BLaER1 (cell line): ENCODE results near the gene GPBP1L1.

Experiments used
- H3K27ac ChIP-seq: shearing (Covaris generic); formaldehyde crosslinking; 2 replicates; pipeline ENCODE4 v1.8.1; 2022
- H3K27me3 ChIP-seq: shearing (Covaris generic); formaldehyde crosslinking; 2 replicates; pipeline ENCODE4 v1.8.1; 2022
- H3K36me3 ChIP-seq: shearing (Covaris generic); formaldehyde crosslinking; 2 replicates; pipeline ENCODE4 v1.8.1; 2022
- H3K4me1 ChIP-seq: shearing (Covaris generic); formaldehyde crosslinking; 2 replicates; pipeline ENCODE4 v1.8.1; 2022
- H3K4me2 ChIP-seq: shearing (Covaris generic); formaldehyde crosslinking; 2 replicates; pipeline ENCODE4 v1.8.1; 2022
- H3K4me3 ChIP-seq: shearing (Covaris generic); formaldehyde crosslinking; 2 replicates; pipeline ENCODE4 v1.8.1; 2022
- H3K9ac ChIP-seq: shearing (Covaris generic); formaldehyde crosslinking; 2 replicates; pipeline ENCODE4 v1.8.1; 2022
- H3K9me3 ChIP-seq: shearing (Covaris generic); formaldehyde crosslinking; 2 replicates; pipeline ENCODE4 v1.8.1; 2022
- H4K20me1 ChIP-seq: shearing (Covaris generic); formaldehyde crosslinking; 2 replicates; pipeline ENCODE4 v1.8.1; 2022
- Cebpa-rat ChIP-seq: shearing (Covaris generic); IDR thresholded peaks from 2 replicates; pipeline ENCODE4 v1.8.1; 2022

Gene GPBP1L1

GRCh38 chr1:45644661-45645060, 41.7 kb downstream of the GPBP1L1 start:
- Histone ChIP-seq H3K4me2 (no peak overlapping the region), H3K4me3 (no peak overlapping the region)

GRCh38 chr1:45643978-45644377, 42.4 kb downstream of the GPBP1L1 start:
- Histone ChIP-seq H3K27ac (no peak overlapping the region), H3K4me3 (no peak overlapping the region), H4K20me1 (peaks cover 68% of the 10 kb centered on the region), H3K4me2 (no peak overlapping the region), H3K27me3 (no peaks in the 10 kb centered on the region), H3K9ac (no peak overlapping the region), H3K4me1 (peaks cover 12% of the 10 kb centered on the region), H3K9me3 (no peaks in the 10 kb centered on the region), H3K36me3 (peaks cover 86% of the 10 kb centered on the region)
- TF ChIP-seq Cebpa-rat: no peak

More at GRCh38 chr1:45644661-45645060, 41.7 kb downstream of the GPBP1L1 start:
- no peaks in the 10 kb centered on the region for H3K27me3 ChIP-seq
- no peak overlapping the region for H3K9ac ChIP-seq
- no peak for TF ChIP-seq Cebpa-rat
- H4K20me1 ChIP-seq: peaks cover 74% of the 10 kb centered on the region
- no peak overlapping the region for H3K27ac ChIP-seq
- peaks cover 12% of the 10 kb centered on the region for H3K4me1 ChIP-seq
- peaks cover 86% of the 10 kb centered on the region for H3K36me3 ChIP-seq
- H3K9me3 ChIP-seq: no peaks in the 10 kb centered on the region

GRCh38 chr1:45643321-45643720, 43.0 kb downstream of the GPBP1L1 start:
- Histone ChIP-seq H3K4me2 (no peak overlapping the region), H3K36me3 (peaks cover 86% of the 10 kb centered on the region), H3K9ac (no peak overlapping the region), H3K9me3 (no peaks in the 10 kb centered on the region), H3K27ac (no peak overlapping the region), H3K27me3 (no peaks in the 10 kb centered on the region), H3K4me1 (peaks cover 12% of the 10 kb centered on the region), H4K20me1 (peaks cover 62% of the 10 kb centered on the region), H3K4me3 (no peak overlapping the region)
- TF ChIP-seq Cebpa-rat: no peak

- peaks cover 34% of the 10 kb centered on the region for H4K20me1 ChIP-seq
- no peak overlapping the region for H3K4me3 ChIP-seq
- H3K27me3 ChIP-seq: no peaks in the 10 kb centered on the region
- no peak overlapping the region for H3K9ac ChIP-seq
- no peaks in the 10 kb centered on the region for H3K9me3 ChIP-seq
- no peak overlapping the region for H3K4me2 ChIP-seq
- peaks cover 12% of the 10 kb centered on the region for H3K4me1 ChIP-seq
- TF ChIP-seq Cebpa-rat: no peak
- peaks cover 88% of the 10 kb centered on the region for H3K36me3 ChIP-seq
- no peak overlapping the region for H3K27ac ChIP-seq
Observed at GRCh38 chr1:45640293-45640692, 46.0 kb downstream of the GPBP1L1 start.

GRCh38 chr1:45635211-45635610, 51.1 kb downstream of the GPBP1L1 start:
- Histone ChIP-seq H3K36me3 (peaks cover 99% of the 10 kb centered on the region), H3K27me3 (no peaks in the 10 kb centered on the region), H3K27ac (no peak overlapping the region), H3K4me1 (no peaks in the 10 kb centered on the region), H3K9me3 (no peaks in the 10 kb centered on the region), H3K4me2 (no peak overlapping the region), H3K9ac (no peak overlapping the region), H3K4me3 (no peak overlapping the region), H4K20me1 (no peaks in the 10 kb centered on the region)
- no peak for TF ChIP-seq Cebpa-rat

- Histone ChIP-seq H3K9ac (no peak overlapping the region), H3K36me3 (peaks cover 97% of the 10 kb centered on the region), H3K4me1 (no peaks in the 10 kb centered on the region), H4K20me1 (no peaks in the 10 kb centered on the region), H3K4me2 (no peak overlapping the region), H3K27me3 (no peaks in the 10 kb centered on the region), H3K4me3 (no peak overlapping the region), H3K27ac (no peak overlapping the region), H3K9me3 (no peaks in the 10 kb centered on the region)
- TF ChIP-seq Cebpa-rat: no peak
Observed at GRCh38 chr1:45630429-45630828, 55.9 kb downstream of the GPBP1L1 start.

- no peak for TF ChIP-seq Cebpa-rat
- Histone ChIP-seq H3K9me3 (no peaks in the 10 kb centered on the region), H3K9ac (no peak overlapping the region), H3K27ac (no peak overlapping the region), H4K20me1 (no peaks in the 10 kb centered on the region), H3K27me3 (no peaks in the 10 kb centered on the region), H3K4me3 (no peak overlapping the region), H3K4me1 (no peaks in the 10 kb centered on the region), H3K36me3 (peaks cover 97% of the 10 kb centered on the region), H3K4me2 (no peak overlapping the region)
Observed at GRCh38 chr1:45629035-45629434, 57.3 kb downstream of the GPBP1L1 start.

GRCh38 chr1:45623972-45624371, 62.4 kb downstream of the GPBP1L1 start, which contains the start of gene CCDC17:
TSS of gene CCDC17 (minus strand) at chr1:45624054. CDS start at chr1:45623909, 145 bp downstream.
- H3K4me2 ChIP-seq: no peak within 1 kb of the TSS
- H3K36me3 ChIP-seq: peaks cover 89% of the 10 kb centered on the region
- no peaks in the 10 kb centered on the region for H3K27me3 ChIP-seq
- H3K27ac ChIP-seq: no peak within 1 kb of the TSS
- H4K20me1 ChIP-seq: peaks cover 36% of the 10 kb centered on the region; the same call in 1 of the 2 replicates
- H3K9ac ChIP-seq: no peak within 1 kb of the TSS
- no peaks in the 10 kb centered on the region for H3K4me1 ChIP-seq
- H3K4me3 ChIP-seq: no peak within 1 kb of the TSS
- no peak for TF ChIP-seq Cebpa-rat
- H3K9me3 ChIP-seq: no peaks in the 10 kb centered on the region

GRCh38 chr1:45622524-45623394, 63.6 kb downstream of the GPBP1L1 start:
- Histone ChIP-seq H3K4me3 (no peak overlapping the region), H3K9ac (no peak overlapping the region), H3K27me3 (no peaks in the 10 kb centered on the region), H3K36me3 (peaks cover 89% of the 10 kb centered on the region), H3K4me2 (no peak overlapping the region), H4K20me1 (peaks cover 48% of the 10 kb centered on the region), H3K4me1 (no peaks in the 10 kb centered on the region), H3K27ac (no peak overlapping the region), H3K9me3 (no peaks in the 10 kb centered on the region)
- no peak for TF ChIP-seq Cebpa-rat

- Histone ChIP-seq H3K27me3 (no peaks in the 10 kb centered on the region), H3K9ac (no peak overlapping the region), H3K36me3 (peaks cover 91% of the 10 kb centered on the region), H3K9me3 (no peaks in the 10 kb centered on the region), H3K27ac (no peak overlapping the region), H3K4me3 (no peak overlapping the region), H3K4me1 (no peaks in the 10 kb centered on the region), H4K20me1 (peaks cover 56% of the 10 kb centered on the region), H3K4me2 (no peak overlapping the region)
- no peak for TF ChIP-seq Cebpa-rat
Observed at GRCh38 chr1:45621895-45622523, 64.3 kb downstream of the GPBP1L1 start.
